Measurements from ENCODE around the gene NUDT2. TPM values are rescaled to one million over a fixed set of nuclear protein-coding genes. Genes with fewer than 3 reads are reported as not detected.

Gene NUDT2
- total RNA-seq, 1 experiment from 2014 or later, result 17.8 TPM

DNA sequence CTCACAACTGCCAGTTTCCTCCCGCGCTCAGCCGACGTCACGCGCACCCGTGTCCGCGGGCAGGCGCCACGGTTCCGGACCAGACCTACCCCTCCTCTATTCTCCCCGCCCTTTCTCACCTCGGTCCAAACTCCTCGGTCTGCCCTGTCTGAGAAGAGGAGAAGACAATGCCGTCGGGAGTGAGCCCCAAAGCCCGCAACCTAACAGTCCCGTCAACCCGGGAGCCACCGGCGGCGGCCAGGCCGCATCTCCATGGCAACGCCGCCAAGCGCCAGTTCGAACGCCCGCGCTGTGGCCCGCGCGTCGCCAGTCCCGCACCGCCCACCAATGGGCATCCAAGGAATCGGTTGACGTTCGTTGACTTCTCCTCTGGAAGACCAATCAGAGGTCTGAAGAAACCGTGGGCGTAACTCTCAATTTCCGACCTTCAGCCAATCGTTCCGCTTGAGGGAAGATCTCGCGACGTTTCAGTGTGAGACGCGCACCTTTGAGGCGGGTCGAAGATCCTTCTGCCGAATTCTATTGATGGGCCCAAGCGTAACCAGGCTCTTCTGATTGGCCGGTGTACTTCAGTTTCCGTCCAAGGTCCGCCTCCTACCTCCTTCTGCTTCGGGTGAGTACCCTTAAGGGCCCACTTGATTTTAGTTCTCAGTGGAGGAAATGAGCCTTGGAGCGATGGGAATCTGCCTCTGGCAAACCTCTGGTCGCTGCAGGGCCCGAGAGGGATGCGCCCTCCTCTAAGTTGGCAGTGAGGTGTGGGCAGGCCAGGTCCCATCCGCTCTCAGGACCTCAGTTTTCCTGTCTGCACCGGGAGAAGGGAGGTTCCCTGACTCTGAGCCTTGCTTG is at the start of gene NUDT2, which contains the start of gene KIF24 (continued):
- TF ChIP-seq, protein P1, sequence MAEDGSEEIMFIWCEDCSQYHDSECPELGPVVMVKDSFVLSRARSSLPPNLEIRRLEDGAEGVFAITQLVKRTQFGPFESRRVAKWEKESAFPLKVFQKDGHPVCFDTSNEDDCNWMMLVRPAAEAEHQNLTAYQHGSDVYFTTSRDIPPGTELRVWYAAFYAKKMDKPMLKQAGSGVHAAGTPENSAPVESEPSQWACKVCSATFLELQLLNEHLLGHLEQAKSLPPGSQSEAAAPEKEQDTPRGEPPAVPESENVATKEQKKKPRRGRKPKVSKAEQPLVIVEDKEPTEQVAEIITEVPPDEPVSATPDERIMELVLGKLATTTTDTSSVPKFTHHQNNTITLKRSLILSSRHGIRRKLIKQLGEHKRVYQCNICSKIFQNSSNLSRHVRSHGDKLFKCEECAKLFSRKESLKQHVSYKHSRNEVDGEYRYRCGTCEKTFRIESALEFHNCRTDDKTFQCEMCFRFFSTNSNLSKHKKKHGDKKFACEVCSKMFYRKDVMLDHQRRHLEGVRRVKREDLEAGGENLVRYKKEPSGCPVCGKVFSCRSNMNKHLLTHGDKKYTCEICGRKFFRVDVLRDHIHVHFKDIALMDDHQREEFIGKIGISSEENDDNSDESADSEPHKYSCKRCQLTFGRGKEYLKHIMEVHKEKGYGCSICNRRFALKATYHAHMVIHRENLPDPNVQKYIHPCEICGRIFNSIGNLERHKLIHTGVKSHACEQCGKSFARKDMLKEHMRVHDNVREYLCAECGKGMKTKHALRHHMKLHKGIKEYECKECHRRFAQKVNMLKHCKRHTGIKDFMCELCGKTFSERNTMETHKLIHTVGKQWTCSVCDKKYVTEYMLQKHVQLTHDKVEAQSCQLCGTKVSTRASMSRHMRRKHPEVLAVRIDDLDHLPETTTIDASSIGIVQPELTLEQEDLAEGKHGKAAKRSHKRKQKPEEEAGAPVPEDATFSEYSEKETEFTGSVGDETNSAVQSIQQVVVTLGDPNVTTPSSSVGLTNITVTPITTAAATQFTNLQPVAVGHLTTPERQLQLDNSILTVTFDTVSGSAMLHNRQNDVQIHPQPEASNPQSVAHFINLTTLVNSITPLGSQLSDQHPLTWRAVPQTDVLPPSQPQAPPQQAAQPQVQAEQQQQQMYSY (CRISPR knock-in tag; IDR thresholded peaks at IDR 0.05), result no peak
- TF ChIP-seq, protein P2, sequence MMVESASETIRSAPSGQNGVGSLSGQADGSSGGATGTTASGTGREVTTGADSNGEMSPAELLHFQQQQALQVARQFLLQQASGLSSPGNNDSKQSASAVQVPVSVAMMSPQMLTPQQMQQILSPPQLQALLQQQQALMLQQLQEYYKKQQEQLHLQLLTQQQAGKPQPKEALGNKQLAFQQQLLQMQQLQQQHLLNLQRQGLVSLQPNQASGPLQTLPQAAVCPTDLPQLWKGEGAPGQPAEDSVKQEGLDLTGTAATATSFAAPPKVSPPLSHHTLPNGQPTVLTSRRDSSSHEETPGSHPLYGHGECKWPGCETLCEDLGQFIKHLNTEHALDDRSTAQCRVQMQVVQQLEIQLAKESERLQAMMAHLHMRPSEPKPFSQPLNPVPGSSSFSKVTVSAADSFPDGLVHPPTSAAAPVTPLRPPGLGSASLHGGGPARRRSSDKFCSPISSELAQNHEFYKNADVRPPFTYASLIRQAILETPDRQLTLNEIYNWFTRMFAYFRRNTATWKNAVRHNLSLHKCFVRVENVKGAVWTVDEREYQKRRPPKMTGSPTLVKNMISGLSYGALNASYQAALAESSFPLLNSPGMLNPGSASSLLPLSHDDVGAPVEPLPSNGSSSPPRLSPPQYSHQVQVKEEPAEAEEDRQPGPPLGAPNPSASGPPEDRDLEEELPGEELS (CRISPR knock-in tag; IDR thresholded peaks at IDR 0.05), result peak; percentile 56; the same call in 1 of the 2 replicates
- TF ChIP-seq FOXK1 (CRISPR knock-in tag; IDR thresholded peaks at IDR 0.05), result peak; percentile 43
- no peak for TF ChIP-seq RELA (CRISPR knock-in tag; IDR thresholded peaks at IDR 0.05; ENCODE audit: borderline replicate concordance)
- peak; percentile 53 for TF ChIP-seq SP1 (CRISPR knock-in tag; conservative IDR thresholded peaks at IDR 0.05)
- TF ChIP-seq GABPB1 (CRISPR knock-in tag; IDR thresholded peaks at IDR 0.05), result peak; percentile 57; the same call in 1 of the 2 replicates

DNA sequence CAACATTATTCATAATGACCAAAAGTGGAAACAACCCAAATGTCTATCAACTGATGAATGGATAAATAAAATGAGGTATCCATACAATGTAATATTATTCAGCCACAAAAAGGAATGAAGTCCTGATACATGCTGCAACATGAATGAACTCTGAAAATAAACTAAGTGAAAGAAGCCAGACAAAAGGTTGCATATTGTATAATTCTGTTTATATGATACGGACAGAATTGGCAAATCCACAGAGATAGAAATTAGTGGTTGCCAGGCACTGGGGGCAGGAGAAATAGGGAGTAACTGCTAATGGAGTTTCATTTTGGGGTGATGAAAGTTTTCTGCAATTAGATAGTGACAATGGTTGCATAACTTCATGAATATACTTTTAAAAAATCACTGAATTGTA is 47.3 kb upstream of the NUDT2 start:
- H3K36me3 Mint-ChIP-seq, result no peaks in the 10 kb centered on the region
- TF ChIP-seq, protein P3, sequence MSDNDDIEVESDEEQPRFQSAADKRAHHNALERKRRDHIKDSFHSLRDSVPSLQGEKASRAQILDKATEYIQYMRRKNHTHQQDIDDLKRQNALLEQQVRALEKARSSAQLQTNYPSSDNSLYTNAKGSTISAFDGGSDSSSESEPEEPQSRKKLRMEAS (CRISPR knock-in tag; IDR thresholded peaks at IDR 0.05), result no peak
- TF ChIP-seq NR2C2 (CRISPR knock-in tag; IDR thresholded peaks at IDR 0.05) (no peak), SOX15 (CRISPR knock-in tag; IDR thresholded peaks at IDR 0.05) (no peak), ZNF423 (CRISPR knock-in tag; IDR thresholded peaks at IDR 0.05) (no peak), HMGA2 (CRISPR knock-in tag; IDR thresholded peaks at IDR 0.05) (no peak), SP1 (CRISPR knock-in tag; conservative IDR thresholded peaks at IDR 0.05) (no peak), TEAD4 (CRISPR knock-in tag; IDR thresholded peaks at IDR 0.05) (no peak), MXD4 (CRISPR knock-in tag; IDR thresholded peaks at IDR 0.05; ENCODE audit: borderline replicate concordance) (no peak), JUN (CRISPR knock-in tag; IDR thresholded peaks at IDR 0.05) (no peak), ZNF263 (CRISPR knock-in tag; IDR thresholded peaks at IDR 0.05; ENCODE audit: low read depth) (no peak), ZNF138 (CRISPR knock-in tag; conservative IDR thresholded peaks at IDR 0.05) (no peak)
- TF ChIP-seq, protein P4, sequence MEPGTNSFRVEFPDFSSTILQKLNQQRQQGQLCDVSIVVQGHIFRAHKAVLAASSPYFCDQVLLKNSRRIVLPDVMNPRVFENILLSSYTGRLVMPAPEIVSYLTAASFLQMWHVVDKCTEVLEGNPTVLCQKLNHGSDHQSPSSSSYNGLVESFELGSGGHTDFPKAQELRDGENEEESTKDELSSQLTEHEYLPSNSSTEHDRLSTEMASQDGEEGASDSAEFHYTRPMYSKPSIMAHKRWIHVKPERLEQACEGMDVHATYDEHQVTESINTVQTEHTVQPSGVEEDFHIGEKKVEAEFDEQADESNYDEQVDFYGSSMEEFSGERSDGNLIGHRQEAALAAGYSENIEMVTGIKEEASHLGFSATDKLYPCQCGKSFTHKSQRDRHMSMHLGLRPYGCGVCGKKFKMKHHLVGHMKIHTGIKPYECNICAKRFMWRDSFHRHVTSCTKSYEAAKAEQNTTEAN (CRISPR knock-in tag; IDR thresholded peaks at IDR 0.05), result no peak
- TF ChIP-seq, protein P5, sequence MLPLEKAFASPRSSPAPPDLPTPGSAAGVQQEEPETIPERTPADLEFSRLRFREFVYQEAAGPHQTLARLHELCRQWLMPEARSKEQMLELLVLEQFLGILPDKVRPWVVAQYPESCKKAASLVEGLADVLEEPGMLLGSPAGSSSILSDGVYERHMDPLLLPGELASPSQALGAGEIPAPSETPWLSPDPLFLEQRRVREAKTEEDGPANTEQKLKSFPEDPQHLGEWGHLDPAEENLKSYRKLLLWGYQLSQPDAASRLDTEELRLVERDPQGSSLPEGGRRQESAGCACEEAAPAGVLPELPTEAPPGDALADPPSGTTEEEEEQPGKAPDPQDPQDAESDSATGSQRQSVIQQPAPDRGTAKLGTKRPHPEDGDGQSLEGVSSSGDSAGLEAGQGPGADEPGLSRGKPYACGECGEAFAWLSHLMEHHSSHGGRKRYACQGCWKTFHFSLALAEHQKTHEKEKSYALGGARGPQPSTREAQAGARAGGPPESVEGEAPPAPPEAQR (CRISPR knock-in tag; IDR thresholded peaks at IDR 0.05), result no peak
- TF ChIP-seq, protein P6, sequence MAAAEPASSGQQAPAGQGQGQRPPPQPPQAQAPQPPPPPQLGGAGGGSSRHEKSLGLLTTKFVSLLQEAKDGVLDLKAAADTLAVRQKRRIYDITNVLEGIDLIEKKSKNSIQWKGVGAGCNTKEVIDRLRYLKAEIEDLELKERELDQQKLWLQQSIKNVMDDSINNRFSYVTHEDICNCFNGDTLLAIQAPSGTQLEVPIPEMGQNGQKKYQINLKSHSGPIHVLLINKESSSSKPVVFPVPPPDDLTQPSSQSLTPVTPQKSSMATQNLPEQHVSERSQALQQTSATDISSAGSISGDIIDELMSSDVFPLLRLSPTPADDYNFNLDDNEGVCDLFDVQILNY (CRISPR knock-in tag; IDR thresholded peaks at IDR 0.05), result no peak
- TF ChIP-seq, protein P7, sequence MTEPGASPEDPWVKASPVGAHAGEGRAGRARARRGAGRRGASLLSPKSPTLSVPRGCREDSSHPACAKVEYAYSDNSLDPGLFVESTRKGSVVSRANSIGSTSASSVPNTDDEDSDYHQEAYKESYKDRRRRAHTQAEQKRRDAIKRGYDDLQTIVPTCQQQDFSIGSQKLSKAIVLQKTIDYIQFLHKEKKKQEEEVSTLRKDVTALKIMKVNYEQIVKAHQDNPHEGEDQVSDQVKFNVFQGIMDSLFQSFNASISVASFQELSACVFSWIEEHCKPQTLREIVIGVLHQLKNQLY (CRISPR knock-in tag; IDR thresholded peaks at IDR 0.05), result no peak
- TF ChIP-seq, protein P8, sequence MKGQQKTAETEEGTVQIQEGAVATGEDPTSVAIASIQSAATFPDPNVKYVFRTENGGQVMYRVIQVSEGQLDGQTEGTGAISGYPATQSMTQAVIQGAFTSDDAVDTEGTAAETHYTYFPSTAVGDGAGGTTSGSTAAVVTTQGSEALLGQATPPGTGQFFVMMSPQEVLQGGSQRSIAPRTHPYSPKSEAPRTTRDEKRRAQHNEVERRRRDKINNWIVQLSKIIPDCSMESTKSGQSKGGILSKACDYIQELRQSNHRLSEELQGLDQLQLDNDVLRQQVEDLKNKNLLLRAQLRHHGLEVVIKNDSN (CRISPR knock-in tag; IDR thresholded peaks at IDR 0.05), result no peak
- H3K4me3 Mint-ChIP-seq, result no peak overlapping the region
- H3K27ac Mint-ChIP-seq, result no peak overlapping the region
- POLR2A ChIA-PET, result no interaction called here
- DNase-seq (ENCODE audit: low spot score), result no peak
- CTCF ChIA-PET, result no interaction called here
- H3K27me3 Mint-ChIP-seq (ENCODE audit: low read depth), result no peaks in the 10 kb centered on the region
- no peak for ATAC-seq
- H3K9me3 Mint-ChIP-seq, result no peaks in the 10 kb centered on the region
- no peaks in the 10 kb centered on the region for H3K4me1 Mint-ChIP-seq

Data from WTC11 (cell line).